Astrocyte of the spinal cord (primary cell): ENCODE data around the gene ZNF423.

Experiments used
- DNase-seq: peaks from one replicate; pipeline ENCODE4 v3.0.0; 2011; ENCODE audit warnings: low read depth, low spot score
- H3K4me3 ChIP-seq: 2 replicates; pipeline ENCODE4 v1.5.1; 2011; ENCODE audit warnings: low read depth, mild to moderate bottlenecking, low read length, moderate library complexity
- CTCF ChIP-seq: IDR thresholded peaks from 2 replicates; pipeline ENCODE4 v1.5.1; 2012; ENCODE audit warnings: low read depth, mild to moderate bottlenecking, low read length, inconsistent platforms
- in situ Hi-C: cut with HindIII; loops from 2 replicates; pipeline ENCODE4 v1.10.0; 2017; ENCODE audit warnings: low sequenced_read_pairs

The ZNF423 gene

GRCh38 chr16:49625311-49626065 is 230.4 kb downstream of the ZNF423 start:
- H3K4me3 ChIP-seq = no peak overlapping the region
- no peak for TF ChIP-seq CTCF
- in situ Hi-C loops = no loop called here
- DNase-seq = no peak

DNA sequence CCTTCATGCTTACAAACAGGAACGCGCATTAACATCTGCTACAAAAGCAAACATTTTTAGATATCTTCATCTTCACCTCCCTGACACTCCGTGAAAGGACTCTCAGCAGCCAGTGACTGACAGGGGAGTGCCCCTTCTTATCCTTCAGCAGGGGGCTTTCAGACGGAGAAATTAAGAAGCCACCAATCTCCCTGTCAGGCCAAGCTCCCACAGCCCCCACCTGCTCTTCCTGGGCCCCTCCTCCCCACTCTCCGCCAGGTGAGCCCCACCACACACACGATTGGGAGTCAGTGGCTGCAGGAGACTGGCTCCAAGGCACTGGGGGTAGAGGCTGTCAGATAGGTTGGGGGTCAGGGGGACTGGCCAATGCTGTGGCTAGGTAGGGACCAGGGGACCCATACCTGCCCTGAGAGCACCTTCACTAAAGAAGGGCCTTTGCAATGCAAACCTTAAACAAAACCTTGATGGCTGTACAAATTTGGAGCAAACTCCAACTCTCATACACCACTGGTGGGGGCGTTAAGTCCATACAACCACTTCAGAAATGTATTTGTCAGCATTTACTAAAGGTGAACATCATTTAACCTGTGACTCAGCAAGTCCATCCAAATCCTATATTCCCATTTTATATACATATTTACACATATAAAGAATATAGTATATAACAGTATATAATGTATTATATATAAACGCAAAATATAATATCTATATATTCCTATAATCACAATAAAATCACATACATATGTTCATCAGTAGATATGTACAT is 232.2 kb downstream of the ZNF423 start:
- H3K4me3 ChIP-seq = no peak overlapping the region
- no peak for TF ChIP-seq CTCF
- DNase-seq = no peak
- in situ Hi-C loops = no loop called here

GRCh38 chr16:49622421-49623402 is 233.2 kb downstream of the ZNF423 start:
- no peak overlapping the region for H3K4me3 ChIP-seq
- DNase-seq = no peak
- no peak for TF ChIP-seq CTCF
- in situ Hi-C loops = no loop called here

- no peak for DNase-seq
- no peak overlapping the region for H3K4me3 ChIP-seq
- TF ChIP-seq CTCF = no peak
- in situ Hi-C loops = no loop called here
These were observed 233.9 kb downstream of the ZNF423 start for GRCh38 chr16:49622084-49622390.

DNA sequence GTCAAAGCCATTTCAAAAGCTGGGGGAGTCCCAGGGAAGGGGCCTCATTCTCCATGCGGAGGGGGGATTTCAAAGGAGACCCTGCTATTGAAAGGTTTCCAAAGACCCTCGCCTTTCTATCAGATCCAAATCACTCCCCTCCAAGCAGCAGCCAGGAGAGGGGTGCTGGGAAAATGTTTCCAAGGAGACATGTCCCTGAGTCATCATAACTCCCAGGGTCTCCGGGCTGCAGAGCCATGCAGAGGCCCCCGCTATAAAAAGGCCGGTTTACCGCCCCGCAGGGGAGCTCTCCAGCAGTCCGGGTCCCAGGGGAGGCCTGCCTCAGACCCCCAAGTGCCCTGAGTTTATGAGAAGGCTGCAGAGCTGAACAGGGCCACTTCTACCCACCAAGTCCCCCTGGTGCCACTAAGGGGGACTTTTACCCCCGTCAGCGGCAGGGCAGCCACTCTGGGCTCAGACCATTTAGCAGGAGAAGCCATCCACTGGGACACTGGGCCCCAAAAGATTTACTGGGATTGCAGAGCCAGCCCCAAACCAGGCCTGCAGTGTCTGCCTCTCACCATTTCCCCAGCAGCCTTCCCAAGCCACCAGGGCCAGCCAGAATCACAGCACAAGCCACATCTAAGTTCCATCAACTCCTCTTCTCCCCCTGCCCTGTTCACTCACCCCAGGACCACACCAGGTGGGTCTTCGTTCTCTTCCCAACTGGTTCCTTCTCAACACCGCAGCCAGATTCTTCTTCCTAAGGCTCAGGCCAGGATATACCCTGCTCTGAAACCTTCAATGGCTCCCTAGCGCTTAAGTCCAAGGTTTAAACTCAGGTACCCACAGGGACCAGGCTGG is 234.4 kb downstream of the ZNF423 start:
- TF ChIP-seq CTCF = no peak
- H3K4me3 ChIP-seq = no peak overlapping the region
- DNase-seq = peak; percentile 55
- in situ Hi-C loops = no loop called here
